Fibroblast of lung (primary cell): ENCODE results near the gene ADGRD2.

ENCODE experiments used
- CTCF ChIP-seq, 2 donors: IDR thresholded peaks in 1 of 2; conservative IDR thresholded peaks in 1 of 2; 1 replicate in 1 of 2; 2 replicates in 1 of 2; pipeline ENCODE4 v1.5.1; 2011 to 2012; ENCODE audit warnings: low read length in 2 of 2, control low read depth in 1 of 2, inconsistent platforms in 1 of 2, low read depth in 1 of 2, mild to moderate bottlenecking in 1 of 2
- EZH2 ChIP-seq: IDR thresholded peaks from 2 replicates; pipeline ENCODE4 v1.5.1; 2012; ENCODE audit warnings: low read length, control low read depth, mild to moderate bottlenecking; ENCODE audit errors: missing control alignments

GRCh38 chr9:124444166-124444565 lies 6.1 kb upstream of the ADGRD2 start:
- TF ChIP-seq CTCF (conservative IDR thresholded peaks at IDR 0.05 in 1 of 2, IDR thresholded peaks at IDR 0.05 in 1 of 2; ENCODE audit: low read depth in 1 of 2, low read length in 2 of 2) (no peak), EZH2 (no peak)
